GM19193 (cell line): Measurements from ENCODE around the gene COL4A6.

Source experiments
- POLR2A ChIP-seq: IDR thresholded peaks from 4 replicates; pipeline ENCODE4 v1.6.1; 2011; ENCODE audit not compliant: insufficient read depth, insufficient read length; ENCODE audit errors: extremely low read depth

Gene COL4A6

DNA sequence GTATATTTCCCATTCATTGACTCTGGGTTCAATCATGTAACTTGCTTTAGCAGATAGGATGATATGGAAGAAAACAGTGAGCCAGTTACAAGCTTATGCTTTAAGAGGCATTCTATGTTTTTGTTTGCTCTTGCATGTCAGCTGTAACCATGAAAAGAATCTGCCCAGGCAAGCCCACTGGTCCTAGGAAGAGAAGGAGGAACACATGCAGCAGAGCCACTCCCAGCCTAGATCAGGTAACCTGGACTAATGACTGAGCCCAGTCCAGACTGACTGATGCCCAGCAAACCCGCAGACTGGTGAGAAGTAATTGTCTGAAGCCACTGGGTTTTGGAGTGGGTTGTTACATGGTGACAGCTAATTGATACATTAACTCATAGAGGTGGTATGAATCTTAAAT lies 167.9 kb downstream of the COL4A6 start:
- TF ChIP-seq POLR2A = no peak

- no peak for TF ChIP-seq POLR2A
Measured at GRCh38 chrX:108268434-108269080, 169.7 kb downstream of the COL4A6 start.

GRCh38 chrX:108267557-108267956 lies 170.7 kb downstream of the COL4A6 start:
- TF ChIP-seq POLR2A = no peak

DNA sequence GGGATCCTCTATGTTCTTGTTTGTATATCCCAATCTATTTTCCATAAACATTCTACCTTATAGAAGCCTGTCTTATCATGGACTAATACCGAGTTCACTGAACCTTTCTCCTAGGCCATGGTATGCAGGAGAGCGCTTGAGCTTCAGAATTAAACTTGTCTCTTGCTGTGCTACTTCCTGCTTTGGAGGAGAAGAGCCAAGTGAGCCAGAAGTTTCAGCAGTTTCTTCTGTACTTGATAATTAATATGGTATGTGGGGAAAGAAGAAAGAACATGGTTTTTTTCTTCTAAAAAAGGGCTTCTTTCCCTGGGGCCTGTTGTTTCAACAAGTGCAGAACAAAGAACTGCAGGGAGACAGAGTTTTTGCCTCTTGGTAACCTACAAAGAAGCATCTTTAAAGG lies 173.8 kb downstream of the COL4A6 start:
- no peak for TF ChIP-seq POLR2A

GRCh38 chrX:108261549-108262203 lies 176.5 kb downstream of the COL4A6 start:
- no peak for TF ChIP-seq POLR2A

- no peak for TF ChIP-seq POLR2A
Measured at GRCh38 chrX:108257556-108257955, 180.7 kb downstream of the COL4A6 start.

GRCh38 chrX:108254636-108255035 lies 183.6 kb downstream of the COL4A6 start:
- no peak for TF ChIP-seq POLR2A

DNA sequence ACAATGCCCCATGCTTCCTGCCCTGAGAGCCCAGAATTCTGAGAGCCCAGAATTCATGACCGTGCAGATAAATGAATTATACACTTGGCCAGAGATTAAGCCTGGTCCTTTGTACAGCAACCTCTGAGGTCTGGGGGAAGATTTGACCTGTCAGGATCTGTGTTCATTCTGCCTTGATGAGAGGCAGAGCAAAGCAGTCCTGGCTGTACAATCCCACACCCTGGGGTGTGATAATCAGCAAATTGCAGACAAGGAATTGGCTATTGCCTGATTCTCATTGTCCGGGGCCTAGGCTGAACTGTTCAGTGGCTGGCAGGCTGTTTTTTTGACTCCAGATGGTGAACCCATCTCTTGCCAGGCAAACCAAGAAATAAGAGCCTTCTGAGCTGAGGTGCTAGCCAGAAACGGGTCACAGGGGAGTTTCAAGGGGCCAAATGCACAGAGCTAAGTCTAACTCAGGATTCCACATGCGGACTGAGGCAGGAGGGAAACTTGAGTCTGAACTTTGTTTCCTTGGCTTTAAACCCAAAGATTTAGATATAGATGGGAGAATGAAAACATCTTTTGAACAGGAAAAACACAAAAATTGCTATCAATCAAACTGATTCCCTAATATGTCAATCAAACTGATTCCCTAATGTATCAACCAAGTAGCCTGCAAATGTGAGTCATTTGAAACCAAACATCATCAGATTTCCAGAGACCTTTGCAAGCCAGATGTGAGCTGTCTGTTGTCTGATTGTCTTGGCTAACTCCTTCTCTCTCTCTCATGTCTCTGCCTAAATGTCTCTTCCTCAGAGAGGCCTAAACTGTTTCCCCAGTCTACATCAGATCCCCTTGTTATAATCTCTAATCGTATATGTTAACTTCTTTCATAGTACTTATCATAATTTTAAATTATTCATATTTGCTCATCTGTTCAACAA lies 187.3 kb downstream of the COL4A6 start:
- TF ChIP-seq POLR2A = no peak

- no peak for TF ChIP-seq POLR2A
Measured at GRCh38 chrX:108246304-108246954, 191.8 kb downstream of the COL4A6 start.

- no peak for TF ChIP-seq POLR2A
Measured at GRCh38 chrX:108245462-108245861, 192.8 kb downstream of the COL4A6 start.

DNA sequence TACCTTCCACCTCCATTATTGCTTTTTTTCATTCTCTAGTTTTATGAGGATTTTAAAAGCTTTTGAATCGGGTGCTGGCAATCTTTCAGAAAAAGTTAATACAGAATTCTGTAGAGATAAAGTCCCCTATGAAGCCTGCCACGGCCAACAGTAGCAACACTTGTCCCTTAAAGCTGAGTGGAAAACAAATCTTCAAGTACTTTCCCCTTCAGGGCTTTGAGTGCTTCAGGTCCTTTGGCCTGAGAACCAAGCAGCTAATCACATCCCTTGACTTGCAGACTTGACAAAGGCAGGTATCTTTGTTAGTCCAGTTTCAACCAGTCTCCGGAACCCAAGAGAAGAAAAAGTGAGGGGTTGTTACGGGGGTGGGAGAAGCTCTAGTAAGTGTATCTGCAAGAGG lies 202.2 kb downstream of the COL4A6 start:
- TF ChIP-seq POLR2A = no peak

DNA sequence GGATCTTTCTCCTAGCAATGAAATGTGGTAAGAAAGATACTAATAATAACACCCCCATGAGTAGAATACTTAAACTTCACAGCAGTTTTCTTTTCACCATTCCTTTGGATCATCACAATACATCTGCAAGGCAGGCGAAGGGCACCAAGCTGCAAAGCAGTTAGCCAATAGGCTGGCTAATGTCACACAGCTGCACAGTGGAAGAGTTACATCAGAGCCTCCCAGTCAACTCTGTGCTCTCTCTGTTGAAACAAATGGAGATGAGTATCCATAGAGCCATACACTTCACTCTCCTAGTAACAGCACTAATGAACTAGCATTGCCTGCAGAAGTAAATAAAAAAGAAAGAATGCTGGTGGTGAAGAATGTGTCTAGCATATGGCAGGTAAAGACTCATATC lies 207.6 kb downstream of the COL4A6 start:
- TF ChIP-seq POLR2A = no peak

GRCh38 chrX:108224727-108225621 lies 213.2 kb downstream of the COL4A6 start:
- no peak for TF ChIP-seq POLR2A

- no peak for TF ChIP-seq POLR2A
Measured at GRCh38 chrX:108224218-108224617, 214.0 kb downstream of the COL4A6 start.
